ELR (cell line): ENCODE data around the gene CACNA1G.
A peak's percentile ranks its signal among the peaks of the same experiment; 100 is the strongest.

ENCODE experiments used
- DNase-seq: peaks from one replicate; pipeline ENCODE4 v3.0.0-alpha.2; 2015; ENCODE audit warnings: low read depth

The CACNA1G gene

GRCh38 chr17:50613007-50613992 is 52.8 kb downstream of the CACNA1G start:
- no peak for DNase-seq

- no peak for DNase-seq
These were observed 54.0 kb downstream of the CACNA1G start for GRCh38 chr17:50614471-50615051.

GRCh38 chr17:50615828-50616227 is 55.3 kb downstream of the CACNA1G start:
- DNase-seq = peak; percentile 46

- DNase-seq = no peak
These were observed 57.8 kb downstream of the CACNA1G start for GRCh38 chr17:50618300-50618699.

- peak; percentile 38 for DNase-seq
These were observed 58.4 kb downstream of the CACNA1G start for GRCh38 chr17:50618941-50619340.

GRCh38 chr17:50619489-50619888 is 59.0 kb downstream of the CACNA1G start:
- no peak for DNase-seq

GRCh38 chr17:50620237-50620636 is 59.7 kb downstream of the CACNA1G start:
- no peak for DNase-seq

GRCh38 chr17:50620858-50621257 is 60.3 kb downstream of the CACNA1G start:
- DNase-seq = no peak

- no peak for DNase-seq
These were observed 61.1 kb downstream of the CACNA1G start for GRCh38 chr17:50621574-50622031.

GRCh38 chr17:50624321-50624934 is 63.9 kb downstream of the CACNA1G start:
- DNase-seq = no peak

GRCh38 chr17:50625032-50625871 is 64.7 kb downstream of the CACNA1G start:
- no peak for DNase-seq

- peak; percentile 83 for DNase-seq
These were observed 65.6 kb downstream of the CACNA1G start for GRCh38 chr17:50626037-50626574.

GRCh38 chr17:50627036-50627781 is 66.7 kb downstream of the CACNA1G start:
- no peak for DNase-seq

- no peak for DNase-seq
These were observed 67.5 kb downstream of the CACNA1G start for GRCh38 chr17:50627782-50628601.

- DNase-seq = no peak
These were observed 69.4 kb downstream of the CACNA1G start for GRCh38 chr17:50629902-50630301.

GRCh38 chr17:50630524-50631194 is 70.1 kb downstream of the CACNA1G start:
- DNase-seq = peak; percentile 50

- no peak for DNase-seq
These were observed 70.8 kb downstream of the CACNA1G start for GRCh38 chr17:50631195-50631907.

- DNase-seq = no peak
These were observed 71.5 kb downstream of the CACNA1G start for GRCh38 chr17:50631908-50632571.
